ENCODE measurements around the gene ITPR3. TPM values are rescaled to one million over a fixed set of nuclear protein-coding genes. Genes with fewer than 3 reads are reported as not detected.

ITPR3 gene
- total RNA-seq, 1 donor from 2014 or later = 17.7 TPM

DNA sequence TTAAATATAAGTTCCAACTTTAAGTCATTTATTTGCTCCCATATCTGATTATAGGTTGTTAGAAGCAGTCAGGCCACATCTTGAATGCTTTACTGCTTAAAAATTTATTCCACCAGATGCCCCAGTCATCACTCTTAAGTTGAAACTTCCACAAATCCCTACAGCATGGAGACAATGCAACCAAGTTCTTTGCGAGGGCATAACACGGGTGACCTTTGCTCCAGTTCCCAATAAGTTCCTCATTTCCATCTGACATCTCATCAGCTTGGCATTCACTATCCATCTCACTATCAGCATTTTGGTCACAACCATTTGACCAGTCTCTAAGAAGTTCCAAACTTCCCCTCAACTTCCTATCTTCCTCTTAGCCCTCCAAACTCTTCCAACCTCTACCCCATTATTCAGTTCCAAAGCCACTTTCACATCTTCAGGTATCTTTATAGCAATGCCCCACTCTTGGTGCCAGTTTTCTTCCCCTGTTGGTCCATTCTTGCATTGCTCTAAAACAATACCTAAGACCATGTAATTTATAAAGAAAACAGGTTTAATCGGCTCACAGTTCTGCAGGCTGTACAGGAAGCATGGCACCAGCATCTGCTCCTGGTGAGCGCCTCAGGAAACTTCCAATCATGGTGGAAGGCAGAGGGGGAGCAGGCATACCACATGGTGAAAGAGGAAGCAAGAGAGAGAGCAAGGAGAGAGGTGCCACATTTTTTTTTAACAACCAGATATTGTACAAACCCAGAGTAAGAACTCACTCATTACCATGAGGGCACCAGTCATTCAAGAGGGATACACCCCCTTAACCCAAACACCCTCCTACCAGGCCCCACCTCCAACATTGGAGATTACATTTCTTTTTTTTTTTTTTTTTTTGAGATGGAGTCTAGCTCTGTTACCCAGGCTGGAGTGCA, 15.9 kb upstream of the ITPR3 start:
- no peaks in the 10 kb centered on the region for H4K20me1 ChIP-seq (ENCODE audit: insufficient read depth, low read length)
- no peak overlapping the region for H2AFZ ChIP-seq (ENCODE audit: low read depth, low read length)
- Mint-ChIP-seq H3K9me3 (ENCODE audit: unreplicated experiment) (peaks cover 7% of the 10 kb centered on the region), H3K27me3 (ENCODE audit: low read depth, unreplicated experiment) (no peaks in the 10 kb centered on the region), H3K4me1 (ENCODE audit: low read depth, unreplicated experiment) (peaks cover 22% of the 10 kb centered on the region), H3K4me3 (ENCODE audit: unreplicated experiment) (no peak overlapping the region), H3K36me3 (ENCODE audit: low read depth, unreplicated experiment) (no peaks in the 10 kb centered on the region), H3K27ac (ENCODE audit: unreplicated experiment) (no peak overlapping the region)
- DNase-seq (ENCODE audit: low read depth) (no peak), FAIRE-seq (no peak)
- H3K79me2 ChIP-seq (ENCODE audit: insufficient read depth, low read length) = no peaks in the 10 kb centered on the region
- H3K4me1 ChIP-seq (ENCODE audit: insufficient read depth, low read length) = peaks cover 15% of the 10 kb centered on the region
- H3K4me3 ChIP-seq (ENCODE audit: insufficient read depth, low read depth, low read length) = no peak overlapping the region
- H3K27me3 ChIP-seq (ENCODE audit: insufficient read depth, low read length) = no peaks in the 10 kb centered on the region
- H3K9me3 ChIP-seq (ENCODE audit: insufficient read depth, low read depth, low read length) = no peaks in the 10 kb centered on the region
- H3K4me2 ChIP-seq (ENCODE audit: low read length) = no peak overlapping the region
- no peaks in the 10 kb centered on the region for H3K36me3 ChIP-seq (ENCODE audit: insufficient read depth, low read length)
- H3K27ac ChIP-seq (ENCODE audit: low read depth, low read length) = no peak overlapping the region
- TF ChIP-seq EZH2 (IDR thresholded peaks at IDR 0.05; ENCODE audit: insufficient read depth, low read length) (no peak), CTCF (IDR thresholded peaks at IDR 0.05; ENCODE audit: insufficient read depth, low read depth, low read length) (no peak)
- no peak overlapping the region for H3K9ac ChIP-seq (ENCODE audit: low read length)

GRCh38 chr6:33606642-33607041, 14.5 kb upstream of the ITPR3 start:
- DNase-seq (ENCODE audit: low read depth) (no peak), FAIRE-seq (no peak)
- TF ChIP-seq CTCF (IDR thresholded peaks at IDR 0.05; ENCODE audit: insufficient read depth, low read depth, low read length) (no peak), EZH2 (IDR thresholded peaks at IDR 0.05; ENCODE audit: insufficient read depth, low read length) (no peak)
- Histone ChIP-seq H3K4me1 (ENCODE audit: insufficient read depth, low read length) (peaks cover 16% of the 10 kb centered on the region), H3K79me2 (ENCODE audit: insufficient read depth, low read length) (no peaks in the 10 kb centered on the region), H2AFZ (ENCODE audit: low read depth, low read length) (no peak overlapping the region), H3K9me3 (ENCODE audit: insufficient read depth, low read depth, low read length) (no peaks in the 10 kb centered on the region), H4K20me1 (ENCODE audit: insufficient read depth, low read length) (no peaks in the 10 kb centered on the region), H3K27me3 (ENCODE audit: insufficient read depth, low read length) (no peaks in the 10 kb centered on the region), H3K9ac (ENCODE audit: low read length) (no peak overlapping the region), H3K27ac (ENCODE audit: low read depth, low read length) (no peak overlapping the region), H3K4me3 (ENCODE audit: insufficient read depth, low read depth, low read length) (no peak overlapping the region), H3K4me2 (ENCODE audit: low read length) (no peak overlapping the region), H3K36me3 (ENCODE audit: insufficient read depth, low read length) (no peaks in the 10 kb centered on the region)
- Mint-ChIP-seq H3K4me3 (ENCODE audit: unreplicated experiment) (no peak overlapping the region), H3K9me3 (ENCODE audit: unreplicated experiment) (peaks cover 7% of the 10 kb centered on the region), H3K36me3 (ENCODE audit: low read depth, unreplicated experiment) (no peaks in the 10 kb centered on the region), H3K27me3 (ENCODE audit: low read depth, unreplicated experiment) (no peaks in the 10 kb centered on the region), H3K27ac (ENCODE audit: unreplicated experiment) (no peak overlapping the region), H3K4me1 (ENCODE audit: low read depth, unreplicated experiment) (peaks cover 28% of the 10 kb centered on the region)
